CD4-positive, alpha-beta T cell treated with Interleukin-2 at 100 ng/mL for 4 hours (primary cell): ENCODE results near the gene ARFIP1.
"Not testable (repeated sequence)": the region's sequence is repeated elsewhere in the genome, so short reads cannot be mapped to it uniquely, and the experiment has no call there.

Experiments
- DNase-seq: peaks from one replicate; pipeline ENCODE4 v3.0.0-alpha.2; 2020; ENCODE audit warnings: low spot score

Gene ARFIP1, protein sequence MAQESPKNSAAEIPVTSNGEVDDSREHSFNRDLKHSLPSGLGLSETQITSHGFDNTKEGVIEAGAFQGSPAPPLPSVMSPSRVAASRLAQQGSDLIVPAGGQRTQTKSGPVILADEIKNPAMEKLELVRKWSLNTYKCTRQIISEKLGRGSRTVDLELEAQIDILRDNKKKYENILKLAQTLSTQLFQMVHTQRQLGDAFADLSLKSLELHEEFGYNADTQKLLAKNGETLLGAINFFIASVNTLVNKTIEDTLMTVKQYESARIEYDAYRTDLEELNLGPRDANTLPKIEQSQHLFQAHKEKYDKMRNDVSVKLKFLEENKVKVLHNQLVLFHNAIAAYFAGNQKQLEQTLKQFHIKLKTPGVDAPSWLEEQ

DNA sequence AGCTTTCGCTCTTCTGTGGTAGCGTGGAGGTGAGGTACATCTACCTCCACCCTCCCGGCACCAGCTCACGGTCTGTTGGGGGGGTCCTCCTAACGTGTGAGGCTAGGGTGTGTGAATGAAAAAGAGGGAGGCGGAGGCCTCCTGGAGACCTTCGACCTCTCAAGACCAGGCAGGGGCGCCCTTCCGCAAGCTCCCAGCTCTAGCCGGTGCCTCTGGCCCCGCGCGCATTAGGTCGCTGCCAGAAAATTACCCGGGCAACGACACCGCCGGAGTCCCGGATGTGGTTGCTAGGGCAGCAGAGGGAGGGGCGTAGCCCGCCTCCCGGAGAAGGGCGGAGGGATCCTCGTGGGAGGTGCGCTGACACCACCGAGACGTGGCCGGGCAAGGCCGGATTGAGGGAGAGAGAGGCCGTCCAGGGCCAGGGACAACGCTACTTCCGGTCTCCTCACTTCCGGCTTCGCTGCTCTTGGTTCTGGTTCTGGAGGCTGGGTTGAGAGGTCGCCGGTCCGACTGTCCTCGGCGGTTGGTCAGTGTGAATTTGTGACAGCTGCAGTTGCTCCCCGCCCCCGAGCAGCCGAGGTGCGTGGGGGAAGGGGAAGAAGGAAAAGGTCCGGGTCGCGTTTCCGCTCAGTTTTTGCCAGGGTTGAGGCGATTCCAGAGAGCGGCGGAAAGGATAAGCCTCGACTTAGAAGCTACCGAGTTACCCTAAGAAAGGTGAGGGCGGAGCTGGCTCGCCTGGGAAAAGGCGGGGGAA is at the start of gene ARFIP1, which contains the start of gene TIGD4:
TSS of gene ARFIP1 (plus strand) at position 442 of the 754 bp plus-strand sequence. CDS start 49,680 bp downstream, outside the sequence.
TSS of gene TIGD4 (minus strand) at position 218 of the 754 bp plus-strand sequence. CDS start 8,726 bp downstream, outside the sequence.
- DNase-seq = peak; percentile 94

DNA sequence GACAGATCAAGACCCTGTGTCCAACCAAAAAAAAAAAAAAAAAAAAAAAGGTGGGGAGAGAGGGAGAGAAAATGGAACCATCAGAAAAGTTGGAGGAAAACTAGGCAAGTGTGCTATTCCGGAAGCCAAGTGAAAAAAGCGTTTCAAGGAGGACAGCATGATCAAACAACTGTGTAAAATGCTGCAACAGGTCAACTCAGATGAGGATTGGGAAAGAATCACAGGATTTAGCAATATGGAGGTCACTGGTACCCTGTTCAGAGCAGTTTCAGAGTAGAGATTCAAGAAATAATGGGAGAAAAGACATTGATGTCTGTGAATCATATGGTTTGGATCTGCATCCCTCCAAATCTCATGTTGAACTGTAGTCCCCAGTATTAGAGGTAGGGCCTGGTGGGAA is 47.8 kb upstream of the ARFIP1 start:
- no peak for DNase-seq

- no peak for DNase-seq
Observed at GRCh38 chr4:152734015-152734698, 45.6 kb upstream of the ARFIP1 start.

DNA sequence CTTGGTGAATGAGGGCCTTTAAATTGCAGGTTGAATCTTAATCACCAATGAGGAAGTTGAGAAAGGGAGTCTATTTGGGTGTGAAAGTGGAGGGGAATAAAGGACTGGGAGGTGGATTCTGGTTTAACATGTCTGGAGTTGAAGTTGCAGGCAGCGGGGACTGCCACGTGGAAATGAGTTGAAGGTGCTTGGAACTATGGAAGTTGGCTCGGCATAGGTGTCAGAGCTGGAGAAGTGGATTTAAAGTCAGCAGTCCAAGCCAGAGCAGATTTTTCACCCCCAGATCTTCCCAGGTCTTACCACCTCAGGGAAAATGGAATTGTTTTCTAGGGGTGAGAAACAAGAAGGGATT is 45.1 kb upstream of the ARFIP1 start:
- no peak for DNase-seq

- peak; percentile 39 for DNase-seq
Observed at GRCh38 chr4:152735396-152735859, 44.3 kb upstream of the ARFIP1 start.

GRCh38 chr4:152735906-152736305 is 43.8 kb upstream of the ARFIP1 start:
- DNase-seq = no peak

DNA sequence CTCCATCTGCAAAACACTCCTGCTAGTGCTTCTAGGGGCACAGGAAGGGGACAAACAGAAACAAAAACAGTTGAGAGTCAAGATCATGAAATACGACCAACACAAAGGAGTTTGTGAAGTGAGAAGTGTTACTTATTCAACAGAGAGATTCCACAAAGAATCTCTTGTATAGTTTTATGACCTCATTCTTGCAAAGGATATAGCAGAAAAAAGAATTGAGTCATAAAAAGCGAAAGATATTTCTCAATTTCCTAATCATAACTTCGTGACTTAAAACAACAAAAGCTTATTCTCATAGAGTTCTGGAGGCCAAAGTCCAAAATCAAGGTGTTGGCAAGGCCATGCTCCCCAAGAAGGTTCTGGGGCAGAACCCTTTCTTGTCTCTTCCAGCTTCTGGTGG is 40.9 kb upstream of the ARFIP1 start:
- DNase-seq = no peak

GRCh38 chr4:152747444-152747843 is 32.3 kb upstream of the ARFIP1 start:
- no peak for DNase-seq

DNA sequence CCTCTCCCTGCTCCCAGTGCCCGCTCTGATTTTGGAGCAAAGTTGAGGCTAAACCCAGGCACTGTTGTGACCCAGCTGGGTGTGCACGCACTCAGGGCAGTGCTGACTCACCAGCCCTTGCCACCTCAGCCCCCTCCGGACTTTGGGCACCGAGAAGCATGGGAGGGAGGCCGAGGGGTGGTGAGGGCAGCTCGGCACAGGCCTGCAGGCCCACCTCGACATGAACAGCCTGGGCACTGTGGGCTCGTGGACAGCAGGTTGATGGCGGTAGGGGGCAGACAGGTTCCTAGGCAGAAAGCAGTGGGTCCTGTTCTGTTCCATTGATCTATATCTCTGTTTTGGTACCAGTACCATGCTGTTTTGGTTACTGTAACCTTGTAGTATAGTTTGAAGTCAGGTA is 31.1 kb upstream of the ARFIP1 start:
- DNase-seq = no peak

DNA sequence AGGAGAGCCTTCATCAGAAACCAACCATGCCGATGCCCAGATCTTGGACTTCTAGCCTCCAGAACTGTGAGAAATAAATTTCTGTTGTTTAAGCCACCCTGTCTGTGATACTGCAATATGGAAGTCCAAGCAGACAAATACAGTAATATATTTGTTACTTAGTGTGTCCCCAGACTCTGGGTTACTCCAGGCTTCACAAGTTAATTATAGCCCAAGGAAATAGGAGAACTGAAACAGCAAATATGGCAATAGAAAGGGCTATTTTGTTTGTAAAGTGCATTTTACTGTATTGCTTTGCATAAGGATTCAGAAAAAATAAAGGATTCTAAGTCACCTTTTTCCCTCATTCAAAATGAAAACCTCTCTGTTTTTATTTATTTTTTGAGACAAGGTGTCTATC is 16.0 kb upstream of the ARFIP1 start:
- no peak for DNase-seq

DNA sequence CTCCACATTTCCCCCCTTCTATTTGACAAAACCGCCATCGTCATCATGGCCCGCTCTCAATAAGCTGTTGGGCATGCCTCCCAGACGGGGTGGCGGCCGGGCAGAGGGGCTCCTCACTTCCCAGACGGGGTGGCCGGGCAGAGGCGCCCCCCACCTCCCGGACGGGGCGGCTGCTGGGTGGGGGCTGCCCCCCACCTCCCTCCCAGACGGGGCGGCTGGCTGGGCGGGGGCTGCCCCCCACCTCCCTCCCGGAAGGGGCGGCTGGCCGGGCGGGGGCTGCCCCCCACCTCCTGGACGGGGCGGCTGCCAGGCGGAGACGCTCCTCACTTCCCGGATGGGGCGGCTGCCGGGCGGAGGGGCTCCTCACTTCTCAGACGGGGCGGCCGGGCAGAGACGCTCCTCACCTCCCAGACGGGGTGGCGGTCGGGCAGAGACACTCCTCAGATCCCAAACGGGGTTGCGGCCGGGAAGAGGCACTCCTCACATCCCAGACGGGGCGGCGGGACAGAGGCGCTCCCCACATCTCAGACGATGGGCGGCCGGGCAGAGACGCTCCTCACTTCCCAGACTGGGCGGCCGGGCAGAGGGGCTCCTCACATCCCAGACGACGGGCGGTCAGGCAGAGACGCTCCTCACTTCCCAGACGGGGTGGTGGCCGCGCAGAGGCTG is 14.6 kb upstream of the ARFIP1 start:
- DNase-seq = not testable (repeated sequence)

- no peak for DNase-seq
Observed at GRCh38 chr4:152771741-152772533, 7.8 kb upstream of the ARFIP1 start.

- DNase-seq = no peak
Observed at GRCh38 chr4:152773339-152773738, 6.4 kb upstream of the ARFIP1 start.

- no peak for DNase-seq
Observed at GRCh38 chr4:152773953-152774352, 5.8 kb upstream of the ARFIP1 start.

- DNase-seq = no peak
Observed at GRCh38 chr4:152776352-152776751, 3.4 kb upstream of the ARFIP1 start.

- no peak for DNase-seq
Observed at GRCh38 chr4:152777488-152777887, 2.3 kb upstream of the ARFIP1 start.

DNA sequence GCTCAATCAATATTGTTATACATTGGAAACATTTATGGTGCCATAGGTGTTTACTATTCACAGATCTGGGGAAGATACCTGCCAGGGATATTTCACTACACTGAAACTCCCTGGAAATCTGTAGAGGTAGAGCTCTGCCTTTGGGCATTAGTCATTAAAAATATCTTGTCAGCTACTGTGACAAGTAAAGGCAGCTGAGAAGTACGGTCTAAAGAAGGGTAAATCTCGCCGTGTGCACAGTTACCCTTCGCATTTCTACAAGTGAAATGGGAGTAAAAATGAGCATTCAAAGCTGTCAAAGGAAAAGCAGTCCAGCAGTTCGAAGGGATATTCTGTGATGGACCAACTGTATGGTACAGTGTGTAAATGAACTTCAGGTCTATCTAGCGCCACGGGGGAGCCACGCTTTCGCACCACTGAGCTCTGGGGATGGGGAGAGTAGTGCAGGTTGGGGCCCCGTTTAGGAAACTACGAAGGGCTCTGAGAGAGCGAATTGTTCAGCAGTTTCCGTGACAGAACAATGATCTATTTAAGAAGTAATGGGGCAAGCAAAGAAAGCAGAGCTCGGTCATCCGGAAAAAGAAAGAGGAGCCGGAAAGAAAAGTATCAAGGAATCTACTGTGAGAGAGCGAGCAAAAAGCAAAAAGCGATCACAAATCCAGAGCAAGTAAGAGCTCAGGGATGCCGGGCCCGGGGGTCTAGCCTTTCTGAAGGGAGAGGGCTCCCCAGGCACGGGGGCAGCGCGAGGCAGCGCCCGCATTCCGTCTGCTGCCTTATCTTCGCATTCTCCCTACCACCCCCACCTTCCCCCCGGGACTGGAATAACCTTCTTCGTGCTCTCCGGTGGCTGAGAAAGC is 870 bp upstream of the ARFIP1 start:
- DNase-seq = peak; percentile 21

GRCh38 chr4:152780267-152780778 is 569 bp downstream of the ARFIP1 start:
- no peak for DNase-seq

- no peak for DNase-seq
Observed at GRCh38 chr4:152784490-152785350, 5.0 kb downstream of the ARFIP1 start.
